Measurements from ENCODE around the gene FMN2.

FMN2 gene

GRCh38 chr1:240239309-240239708 is 147.6 kb downstream of the FMN2 start:
- Histone ChIP-seq H3K4me2 (ENCODE audit: low read depth, low read length, poor library complexity, severe bottlenecking) (no peak overlapping the region), H3K27me3 (ENCODE audit: low read length) (no peaks in the 10 kb centered on the region), H3K27ac (ENCODE audit: low read depth, low read length) (no peak overlapping the region), H2AFZ (ENCODE audit: low read depth, low read length, severe bottlenecking) (no peak overlapping the region), H3K4me3 (ENCODE audit: insufficient read depth, low read length, poor library complexity, severe bottlenecking) (no peak overlapping the region), H3F3A (ENCODE audit: insufficient read depth) (no peaks in the 10 kb centered on the region), H3K9me2 (replicated peaks; ENCODE audit: insufficient read depth, low read length) (no peaks in the 10 kb centered on the region), H3K9me3 (ENCODE audit: insufficient read depth, low read length) (no peaks in the 10 kb centered on the region), H4K20me1 (ENCODE audit: low read depth, low read length) (no peaks in the 10 kb centered on the region), H3K9ac (ENCODE audit: low read length) (no peak overlapping the region), H3K36me3 (ENCODE audit: low read length) (no peaks in the 10 kb centered on the region), H3K79me2 (ENCODE audit: insufficient read depth, low read length) (no peaks in the 10 kb centered on the region)
- TF ChIP-seq CTCF (IDR thresholded peaks at IDR 0.05; ENCODE audit: insufficient read depth, low read length, poor library complexity, severe bottlenecking): no peak
- TF ChIP-seq EZH2phosphoT487 (conservative IDR thresholded peaks at IDR 0.05; ENCODE audit: low read length): no peak

GRCh38 chr1:240241278-240241677 is 149.6 kb downstream of the FMN2 start:
- Histone ChIP-seq H3K4me2 (ENCODE audit: low read depth, low read length, poor library complexity, severe bottlenecking) (no peak overlapping the region), H3K4me3 (ENCODE audit: insufficient read depth, low read length, poor library complexity, severe bottlenecking) (no peak overlapping the region), H3K27me3 (ENCODE audit: low read length) (no peaks in the 10 kb centered on the region), H3K9me2 (replicated peaks; ENCODE audit: insufficient read depth, low read length) (no peaks in the 10 kb centered on the region), H3K27ac (ENCODE audit: low read depth, low read length) (no peak overlapping the region), H2AFZ (ENCODE audit: low read depth, low read length, severe bottlenecking) (no peak overlapping the region), H3F3A (ENCODE audit: insufficient read depth) (no peaks in the 10 kb centered on the region), H3K79me2 (ENCODE audit: insufficient read depth, low read length) (no peaks in the 10 kb centered on the region), H3K36me3 (ENCODE audit: low read length) (no peaks in the 10 kb centered on the region), H3K9ac (ENCODE audit: low read length) (no peak overlapping the region), H3K9me3 (ENCODE audit: insufficient read depth, low read length) (no peaks in the 10 kb centered on the region), H4K20me1 (ENCODE audit: low read depth, low read length) (no peaks in the 10 kb centered on the region)
- TF ChIP-seq EZH2phosphoT487 (conservative IDR thresholded peaks at IDR 0.05; ENCODE audit: low read length) (no peak), CTCF (IDR thresholded peaks at IDR 0.05; ENCODE audit: insufficient read depth, low read length, poor library complexity, severe bottlenecking) (no peak)

DNA sequence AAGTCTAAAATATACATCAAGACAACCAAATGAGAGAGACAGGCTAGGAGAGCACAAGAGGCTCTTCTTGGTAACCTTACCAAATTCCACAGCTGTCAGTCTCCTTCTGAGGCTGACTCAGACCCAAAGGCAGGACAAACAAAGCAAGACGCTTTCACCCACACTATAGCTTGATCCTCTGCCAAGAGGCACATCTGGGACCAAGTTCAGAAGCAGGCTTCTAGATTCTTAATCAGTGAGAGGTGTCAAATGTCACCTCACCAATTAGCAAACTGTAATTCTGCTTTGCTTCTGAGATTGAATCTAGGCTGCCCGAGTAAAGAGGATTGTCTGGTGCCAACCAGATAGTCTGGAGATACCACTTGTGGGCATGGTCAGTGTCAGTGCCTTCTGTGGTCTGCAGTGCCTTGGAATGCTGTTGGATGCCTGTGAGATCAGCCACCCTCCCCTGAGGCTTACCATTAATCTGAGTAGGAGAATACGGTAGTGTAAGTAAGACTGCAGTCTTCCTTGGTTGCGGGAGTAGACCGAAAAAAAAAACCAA is 151.0 kb downstream of the FMN2 start:
- Histone ChIP-seq H3K27ac (ENCODE audit: low read depth, low read length) (no peak overlapping the region), H3K9ac (ENCODE audit: low read length) (no peak overlapping the region), H3K4me3 (ENCODE audit: insufficient read depth, low read length, poor library complexity, severe bottlenecking) (no peak overlapping the region), H3K27me3 (ENCODE audit: low read length) (no peaks in the 10 kb centered on the region), H3K9me3 (ENCODE audit: insufficient read depth, low read length) (no peaks in the 10 kb centered on the region), H3K36me3 (ENCODE audit: low read length) (no peaks in the 10 kb centered on the region), H3K4me2 (ENCODE audit: low read depth, low read length, poor library complexity, severe bottlenecking) (no peak overlapping the region), H3K79me2 (ENCODE audit: insufficient read depth, low read length) (no peaks in the 10 kb centered on the region), H2AFZ (ENCODE audit: low read depth, low read length, severe bottlenecking) (no peak overlapping the region), H3K9me2 (replicated peaks; ENCODE audit: insufficient read depth, low read length) (no peaks in the 10 kb centered on the region), H4K20me1 (ENCODE audit: low read depth, low read length) (no peaks in the 10 kb centered on the region), H3F3A (ENCODE audit: insufficient read depth) (no peaks in the 10 kb centered on the region)
- TF ChIP-seq EZH2phosphoT487 (conservative IDR thresholded peaks at IDR 0.05; ENCODE audit: low read length): no peak
- TF ChIP-seq CTCF (IDR thresholded peaks at IDR 0.05; ENCODE audit: insufficient read depth, low read length, poor library complexity, severe bottlenecking): no peak

Data from SU-DHL-6 (cell line).